Measurements from ENCODE around the gene SLC10A7. TPM values are rescaled to one million over a fixed set of nuclear protein-coding genes. Genes with fewer than 3 reads are reported as not detected.

Gene SLC10A7
- total and polyA plus RNA-seq, 10 of the 15 experiments (the other 5 are each of a cell fraction or from before 2014, with no cell fraction given) = 4.6 to 23.7 (median 15.6) TPM

DNA sequence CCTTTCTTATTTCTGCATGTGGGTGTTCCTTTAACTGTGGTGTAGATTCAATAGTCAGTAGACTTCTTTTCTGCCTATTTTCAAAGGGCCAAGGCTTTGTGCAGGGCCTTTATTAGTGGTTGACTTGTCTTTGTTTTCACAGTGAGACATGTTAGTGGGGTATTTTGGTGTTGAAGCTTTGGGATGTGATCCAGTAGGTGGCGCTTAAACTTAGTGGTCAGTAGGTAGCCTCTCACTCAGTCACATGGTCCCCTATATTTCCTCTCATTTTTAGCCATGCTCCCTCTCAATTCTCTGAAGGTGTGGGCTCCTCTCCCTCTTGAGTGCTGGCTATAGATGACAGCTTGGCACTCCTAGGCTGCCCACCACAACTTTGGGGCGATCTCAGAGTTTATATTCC, 23.4 kb upstream of the SLC10A7 start:
- intact Hi-C loops (cut with micrococcal nuclease; ENCODE audit: unreplicated experiment) (loop anchor here (10.0 kb wide), 1 partner anchor 370 kb away; no protein-coding TSS in a partner anchor), in situ Hi-C loops (cut with MboI) (no loop called here)
- Histone ChIP-seq H2AFZ (ENCODE audit: control insufficient read depth, low read depth, low read length) (no peak overlapping the region; the same call in 1 of the 2 replicates), H3K4me2 (ENCODE audit: control insufficient read depth, insufficient read depth) (no peak overlapping the region), H3K4me1 (ENCODE audit: control insufficient read depth, insufficient read depth, low read length) (no peaks in the 10 kb centered on the region), H3K9me3 (replicated peaks; ENCODE audit: control insufficient read depth, insufficient read depth, low read length) (no peaks in the 10 kb centered on the region), H3K27me3 (replicated peaks in 1 of 2; ENCODE audit: control insufficient read depth in 2 of 2, insufficient read depth in 2 of 2, low read length in 1 of 2) (no peaks in the 10 kb centered on the region), H3K9ac (ENCODE audit: control insufficient read depth, insufficient read depth, low read length) (no peak overlapping the region), H3K27ac (ENCODE audit: control insufficient read depth, insufficient read depth) (no peak overlapping the region), H4K20me1 (ENCODE audit: control insufficient read depth, insufficient read depth) (no peaks in the 10 kb centered on the region), H3K4me3 (no peak overlapping the region), H3K36me3 (ENCODE audit: control insufficient read depth in 2 of 2, insufficient read depth in 2 of 2, low read length in 1 of 2) (no peaks in the 10 kb centered on the region), H3K79me2 (ENCODE audit: control insufficient read depth, insufficient read depth, low read length) (no peaks in the 10 kb centered on the region)
- DNase-seq (ENCODE audit: low read depth, low spot score) (no peak), ATAC-seq (peak; percentile 92), FAIRE-seq (peak; percentile 52)
- RAD21 ChIA-PET (ENCODE audit: unreplicated experiment) = interaction anchor here (0.6 kb wide), 1 partner anchor 18 kb away, joined by 4 read pairs; no protein-coding TSS in a partner anchor
- CTCF ChIA-PET = interaction anchor here (1.0 to 4.3 kb wide), 2 partner anchors 203 to 212 kb away, joined by 3 to 18 read pairs; no protein-coding TSS in a partner anchor
- WGBS (ENCODE audit: insufficient coverage, insufficient replicate concordance, low lambda C conversion rate, missing lambda C conversion rate) = 21% methylated on average over 2 of the region's 2 CpGs
- POLR2A ChIA-PET = no interaction called here
- SMC1A ChIA-PET (ENCODE audit: uncharacterized antibody, unreplicated experiment) = interaction anchor here (0.6 to 2.0 kb wide), 3 partner anchors 86 to 204 kb away, joined by 3 to 7 read pairs (median 4); no protein-coding TSS in a partner anchor
- no TSS peak for BruUV-seq (replicated peaks)
- TF ChIP-seq POLR2A (IDR thresholded peaks at IDR 0.05; ENCODE audit: low read depth, low read length) (no peak), ZNF24 (IDR thresholded peaks at IDR 0.05) (no peak), RUNX3 (IDR thresholded peaks at IDR 0.05; ENCODE audit: low read length) (peak; percentile 23; the same call in 1 of the 2 replicates), POLR2AphosphoS2 (IDR thresholded peaks at IDR 0.05; ENCODE audit: low read depth, low read length) (no peak), TARDBP (IDR thresholded peaks at IDR 0.05; ENCODE audit: borderline replicate concordance) (no peak), SREBF1 (IDR thresholded peaks at IDR 0.05; ENCODE audit: low read length) (no peak), HDAC6 (IDR thresholded peaks at IDR 0.05; ENCODE audit: unreplicated experiment) (no peak), SMC3 (IDR thresholded peaks at IDR 0.05; ENCODE audit: borderline replicate concordance, low read length) (peak; percentile 6; the same call in 1 of the 2 replicates), GABPA (IDR thresholded peaks at IDR 0.05; ENCODE audit: low read depth) (no peak), CREB1 (IDR thresholded peaks at IDR 0.05; ENCODE audit: low read depth) (no peak), RAD51 (IDR thresholded peaks at IDR 0.05) (peak; percentile 43; the same call in 1 of the 2 replicates), RAD21 (IDR thresholded peaks at IDR 0.05; ENCODE audit: insufficient read depth, low read depth, low read length) (peak; percentile 20; the same call in 1 of the 2 replicates), NR2C1 (IDR thresholded peaks at IDR 0.05) (no peak), ZNF622 (IDR thresholded peaks at IDR 0.05) (no peak), CHD4 (IDR thresholded peaks at IDR 0.05) (no peak), FOS (IDR thresholded peaks at IDR 0.05; ENCODE audit: borderline replicate concordance, extremely low read depth, insufficient read length) (no peak), RCOR1 (conservative IDR thresholded peaks at IDR 0.05; ENCODE audit: low read depth, low read length) (no peak), MTA2 (IDR thresholded peaks at IDR 0.05; ENCODE audit: low read depth) (no peak), SUZ12 (IDR thresholded peaks at IDR 0.05; ENCODE audit: unreplicated experiment) (no peak), ZNF217 (IDR thresholded peaks at IDR 0.05) (no peak)
- TF ChIP-seq, protein P1, sequence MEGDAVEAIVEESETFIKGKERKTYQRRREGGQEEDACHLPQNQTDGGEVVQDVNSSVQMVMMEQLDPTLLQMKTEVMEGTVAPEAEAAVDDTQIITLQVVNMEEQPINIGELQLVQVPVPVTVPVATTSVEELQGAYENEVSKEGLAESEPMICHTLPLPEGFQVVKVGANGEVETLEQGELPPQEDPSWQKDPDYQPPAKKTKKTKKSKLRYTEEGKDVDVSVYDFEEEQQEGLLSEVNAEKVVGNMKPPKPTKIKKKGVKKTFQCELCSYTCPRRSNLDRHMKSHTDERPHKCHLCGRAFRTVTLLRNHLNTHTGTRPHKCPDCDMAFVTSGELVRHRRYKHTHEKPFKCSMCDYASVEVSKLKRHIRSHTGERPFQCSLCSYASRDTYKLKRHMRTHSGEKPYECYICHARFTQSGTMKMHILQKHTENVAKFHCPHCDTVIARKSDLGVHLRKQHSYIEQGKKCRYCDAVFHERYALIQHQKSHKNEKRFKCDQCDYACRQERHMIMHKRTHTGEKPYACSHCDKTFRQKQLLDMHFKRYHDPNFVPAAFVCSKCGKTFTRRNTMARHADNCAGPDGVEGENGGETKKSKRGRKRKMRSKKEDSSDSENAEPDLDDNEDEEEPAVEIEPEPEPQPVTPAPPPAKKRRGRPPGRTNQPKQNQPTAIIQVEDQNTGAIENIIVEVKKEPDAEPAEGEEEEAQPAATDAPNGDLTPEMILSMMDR (IDR thresholded peaks at IDR 0.05 in 2 of 3, conservative IDR thresholded peaks at IDR 0.05 in 1 of 3; ENCODE audit: control insufficient read depth in 2 of 3, extremely low read depth in 1 of 3, insufficient read depth in 1 of 3, low read depth in 3 of 3, low read length in 3 of 3) = peak; percentile 34 to 47 (median 41)
